Aorta (tissue), 5 donors: ENCODE measurements around the gene MYO19. TPM values are rescaled to one million over a fixed set of nuclear protein-coding genes. Genes with fewer than 3 reads are reported as not detected.
"Not testable (repeated sequence)": the region's sequence is repeated elsewhere in the genome, so short reads cannot be mapped to it uniquely, and the experiment has no call there.

Experiments used
- ATAC-seq: fragments of 200-7000 bp; cut with Tn5 transposase; one replicate; pipeline ENCODE4 v1.9.1; 2022; ENCODE audit warnings: moderate library complexity; ENCODE audit not compliant: low FRiP score
- DNase-seq, 2 donors: peaks; one replicate each; pipeline ENCODE4 v3.0.0-alpha.2; 2020
- H3K27ac ChIP-seq, 2 donors: one replicate each; pipeline ENCODE4 v1.5.1; 2013; ENCODE audit warnings: low read length in 2 of 2, mild to moderate bottlenecking in 2 of 2, moderate library complexity in 2 of 2, control low read depth in 1 of 2, inconsistent platforms in 1 of 2, low read depth in 1 of 2
- H3K27me3 ChIP-seq, 2 donors: one replicate each; pipeline ENCODE4 v1.6.1; 2013; ENCODE audit warnings: control low read depth in 1 of 2, low read length in 1 of 2, mild to moderate bottlenecking in 1 of 2, moderate library complexity in 1 of 2; ENCODE audit not compliant: insufficient read depth in 2 of 2, control insufficient read depth in 1 of 2
- H3K36me3 ChIP-seq, 2 donors: one replicate each; pipeline ENCODE4 v1.6.1; 2013; ENCODE audit warnings: control low read depth in 1 of 2, low read length in 1 of 2, mild to moderate bottlenecking in 1 of 2; ENCODE audit not compliant: insufficient read depth in 2 of 2, control insufficient read depth in 1 of 2
- H3K4me1 ChIP-seq, 2 donors: one replicate each; pipeline ENCODE4 v1.6.1; 2013; ENCODE audit warnings: low read length in 2 of 2, control low read depth in 1 of 2, mild to moderate bottlenecking in 1 of 2, moderate library complexity in 1 of 2; ENCODE audit not compliant: insufficient read depth in 2 of 2, control insufficient read depth in 1 of 2
- H3K4me3 ChIP-seq, 2 donors: one replicate each; pipeline ENCODE4 v1.5.1; 2013; ENCODE audit warnings: low read length in 2 of 2, control low read depth in 1 of 2, mild to moderate bottlenecking in 1 of 2
- H3K9me3 ChIP-seq: one replicate; pipeline ENCODE4 v1.6.1; 2013; ENCODE audit warnings: mild to moderate bottlenecking, low read length; ENCODE audit not compliant: control insufficient read depth
- WGBS, 2 donors: extraction: QIAGEN DNeasy Blood & Tissue Kit; methylation state at CpG; one replicate each; pipeline ENCODE4 v1.1.7; 2013; 5-methylcytosine and 5-hydroxymethylcytosine counted together
- intact Hi-C, 2 donors: fragments of 100-400 bp; cut with DNase I; formaldehyde crosslinking; loops; one replicate each; pipeline versions ENCODE4 v1.14.2 to v1.15.0; 2022
- polyA plus RNA-seq, 2 donors: library from polyadenylated mRNA; stranded (reverse); fragments of 200-250 nt; gene quantifications; one replicate each; pipeline ENCODE4 v1.2.3, GENCODE V29; 2013
- total RNA-seq, 2 donors: library from RNA; stranded (reverse); fragmentation: NEBNext Ultra II Directional; extraction: Animal tissue kit (Norgen Biotek cat#: 25700); gene quantifications; one replicate each; pipeline ENCODE4 v1.2.1, GENCODE V29; 2021
- donor health status: healthy with polysubstance abuse.
- donor health status: Bipolar disorder and iron deficiency.
- donor health status: DM: no; HTN: no; CAD: no.
- donor health status: DM: no; HTN: no; CAD: no.
- donor health status: DM: yes; HTN: yes; CAD: no.

Gene MYO19
- total and polyA plus RNA-seq, 4 donors: 13.1 to 57.3 (median 32.2) TPM

DNA sequence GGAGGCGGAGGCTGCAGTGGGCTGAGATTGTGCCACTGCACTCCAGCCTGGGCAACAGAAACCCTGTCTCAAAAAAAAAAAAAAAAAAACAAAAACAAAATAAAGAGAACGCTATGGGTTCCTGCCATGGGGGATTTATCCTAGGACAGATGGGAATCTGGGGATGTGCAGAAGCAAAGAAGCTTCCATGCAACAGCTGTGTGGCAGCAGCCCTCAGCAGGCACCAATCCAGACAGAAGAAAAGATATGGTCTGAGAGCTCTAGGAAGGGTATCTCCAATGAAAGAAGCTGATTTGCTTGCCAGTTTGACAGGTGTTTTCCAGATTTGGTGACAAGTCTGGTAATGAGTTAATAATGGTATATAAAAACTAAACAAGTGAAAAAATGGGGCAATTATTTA, 11.6 kb downstream of the MYO19 start:
- Histone ChIP-seq H3K27me3 (no peaks in the 10 kb centered on the region), H3K27ac (no peak overlapping the region), H3K4me3 (no peak overlapping the region), H3K9me3 (no peaks in the 10 kb centered on the region), H3K36me3 (peaks cover 3 to 12% of the 10 kb centered on the region in 2 donors), H3K4me1 (no peaks in the 10 kb centered on the region)
- no peak for ATAC-seq
- no peak for DNase-seq
- 91 to 92% methylated on average over 2 of the region's 2 CpGs for WGBS, 2 donors
- intact Hi-C loops: no loop called here

DNA sequence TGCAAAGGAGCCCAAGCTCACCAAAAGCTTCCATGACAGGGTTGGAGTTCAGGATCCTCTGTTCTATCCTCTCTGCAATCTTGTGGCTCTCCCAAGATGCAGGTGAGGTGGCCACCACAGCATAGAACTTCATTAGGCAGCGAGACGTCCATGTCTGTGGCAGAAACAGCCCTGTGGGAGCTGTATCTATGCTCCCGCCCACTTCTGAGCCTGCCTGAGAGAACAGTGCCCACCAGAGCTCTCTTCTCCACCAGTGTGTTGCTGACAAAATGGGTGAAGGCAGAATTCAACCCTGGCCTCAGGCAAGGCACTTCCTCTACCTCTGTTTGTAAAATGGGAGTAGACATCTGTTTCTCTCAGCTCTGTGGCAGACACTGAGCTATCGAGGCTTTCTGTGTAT, 18.8 kb downstream of the MYO19 start:
- Histone ChIP-seq H3K4me1 (no peaks in the 10 kb centered on the region), H3K36me3 (peaks cover 0 to 5% of the 10 kb centered on the region in 2 donors), H3K27ac (no peak overlapping the region), H3K9me3 (no peaks in the 10 kb centered on the region), H3K27me3 (no peaks in the 10 kb centered on the region), H3K4me3 (no peak overlapping the region)
- WGBS, 2 donors: 88 to 90% methylated on average over 4 of the region's 4 CpGs
- DNase-seq (no peak), ATAC-seq (no peak)
- intact Hi-C loops: no loop called here

DNA sequence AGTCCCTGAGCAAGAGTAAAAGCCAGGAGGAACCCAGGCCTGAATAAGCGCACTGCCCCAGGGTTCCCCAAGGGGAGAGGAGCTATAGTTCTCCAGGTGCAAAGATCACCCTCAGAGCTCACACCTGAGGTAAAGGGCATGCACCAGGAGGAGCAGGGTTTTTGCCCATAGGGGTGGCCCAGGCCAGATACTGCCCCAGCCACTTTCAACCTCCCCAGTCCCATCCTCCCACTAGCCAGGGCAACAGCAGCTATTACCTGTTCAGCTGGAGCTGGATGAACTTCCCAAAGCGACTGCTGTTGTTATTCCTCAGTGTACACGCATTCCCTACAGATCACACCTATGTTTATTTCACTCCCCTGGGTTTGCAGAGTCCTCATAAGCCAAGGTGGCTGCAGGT, 19.8 kb downstream of the MYO19 start:
- no peaks in the 10 kb centered on the region for H3K9me3 ChIP-seq
- H3K27me3 ChIP-seq: no peaks in the 10 kb centered on the region
- WGBS, 2 donors: 88 to 93% methylated on average over 3 of the region's 3 CpGs
- peaks cover 0 to 5% of the 10 kb centered on the region in 2 donors for H3K36me3 ChIP-seq
- H3K27ac ChIP-seq: no peak overlapping the region
- DNase-seq: no peak
- intact Hi-C loops: no loop called here
- H3K4me1 ChIP-seq: no peaks in the 10 kb centered on the region
- ATAC-seq: no peak
- H3K4me3 ChIP-seq: no peak overlapping the region

DNA sequence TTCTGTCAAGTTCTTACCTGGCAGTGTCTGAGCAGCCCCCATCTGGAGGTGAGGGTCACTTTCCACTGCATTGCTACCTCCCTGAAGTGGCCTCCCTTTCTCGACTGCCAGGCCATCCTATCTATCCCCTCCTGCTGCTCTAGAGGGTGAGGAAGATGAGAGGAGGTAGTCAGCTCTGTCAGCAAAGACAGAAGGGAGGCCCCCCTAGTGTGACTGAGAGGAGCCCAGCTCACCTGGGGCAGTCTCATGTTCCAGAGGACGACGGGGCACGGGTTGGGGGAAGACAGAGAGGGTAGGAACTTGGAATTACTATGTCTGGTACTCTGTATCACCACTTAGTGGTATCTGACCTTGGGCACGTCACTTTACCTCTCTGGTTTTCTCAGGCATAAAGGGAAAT, 22.0 kb downstream of the MYO19 start:
- ATAC-seq (no peak), DNase-seq (no peak)
- Histone ChIP-seq H3K4me3 (no peak overlapping the region), H3K9me3 (no peaks in the 10 kb centered on the region), H3K27me3 (no peaks in the 10 kb centered on the region), H3K27ac (no peak overlapping the region), H3K4me1 (no peaks in the 10 kb centered on the region), H3K36me3 (peaks cover 0 to 5% of the 10 kb centered on the region in 2 donors)
- intact Hi-C loops: no loop called here
- WGBS, 2 donors: 88 to 90% methylated on average over 5 of the region's 5 CpGs

DNA sequence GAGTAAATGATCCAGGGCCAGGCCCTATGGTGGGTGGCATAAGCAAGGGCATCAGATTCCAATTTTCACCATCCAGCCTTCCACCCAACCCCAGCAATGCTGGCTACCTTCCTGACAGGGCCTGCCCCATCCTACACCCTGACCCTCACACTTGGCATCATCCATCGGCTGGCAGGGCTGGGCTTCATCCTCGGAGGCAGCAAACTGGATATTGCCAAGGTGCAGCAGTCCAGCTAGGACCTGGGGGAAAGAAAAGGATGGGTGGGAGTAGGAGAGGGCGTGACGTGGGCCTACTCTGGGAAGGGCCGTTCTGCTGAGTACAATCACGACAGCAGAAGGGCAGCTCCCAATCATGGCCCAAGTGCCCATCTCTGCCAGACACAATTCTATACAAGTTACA, 23.5 kb downstream of the MYO19 start:
- no peaks in the 10 kb centered on the region for H3K9me3 ChIP-seq
- 91 to 94% methylated on average over 6 of the region's 6 CpGs for WGBS, 2 donors
- DNase-seq (no peak), ATAC-seq (no peak)
- peaks cover 0 to 5% of the 10 kb centered on the region in 2 donors for H3K36me3 ChIP-seq
- H3K4me1 ChIP-seq: no peaks in the 10 kb centered on the region
- H3K27ac ChIP-seq: no peak overlapping the region
- H3K4me3 ChIP-seq: no peak overlapping the region
- intact Hi-C loops: no loop called here
- no peaks in the 10 kb centered on the region for H3K27me3 ChIP-seq

DNA sequence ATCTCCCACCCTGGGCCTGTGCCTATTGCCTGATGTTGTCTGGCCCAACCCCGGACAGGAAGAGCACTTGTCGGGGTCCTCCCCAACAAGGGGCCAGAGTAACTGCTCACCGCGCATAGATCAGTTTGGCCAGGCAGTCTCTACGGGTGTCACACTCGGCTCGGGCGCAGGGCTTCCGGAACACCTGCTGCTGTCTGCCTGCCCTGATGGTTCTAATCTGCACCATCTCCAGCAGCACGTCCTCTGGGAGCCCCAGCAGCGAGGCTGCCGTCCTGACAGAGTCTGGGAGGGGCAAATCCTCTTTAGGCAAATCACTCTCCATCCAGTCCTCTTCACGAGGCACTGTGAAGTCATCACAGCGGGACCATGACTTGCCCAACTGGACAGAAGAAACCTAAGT, 24.0 kb downstream of the MYO19 start:
- H3K36me3 ChIP-seq: peaks cover 0 to 3% of the 10 kb centered on the region in 2 donors
- no peaks in the 10 kb centered on the region for H3K27me3 ChIP-seq
- DNase-seq (no peak), ATAC-seq (no peak)
- no peaks in the 10 kb centered on the region for H3K9me3 ChIP-seq
- H3K4me1 ChIP-seq: no peaks in the 10 kb centered on the region
- H3K4me3 ChIP-seq: no peak overlapping the region
- 83 to 88% methylated on average over 14 of the region's 14 CpGs for WGBS, 2 donors
- intact Hi-C loops: no loop called here
- H3K27ac ChIP-seq: no peak overlapping the region

DNA sequence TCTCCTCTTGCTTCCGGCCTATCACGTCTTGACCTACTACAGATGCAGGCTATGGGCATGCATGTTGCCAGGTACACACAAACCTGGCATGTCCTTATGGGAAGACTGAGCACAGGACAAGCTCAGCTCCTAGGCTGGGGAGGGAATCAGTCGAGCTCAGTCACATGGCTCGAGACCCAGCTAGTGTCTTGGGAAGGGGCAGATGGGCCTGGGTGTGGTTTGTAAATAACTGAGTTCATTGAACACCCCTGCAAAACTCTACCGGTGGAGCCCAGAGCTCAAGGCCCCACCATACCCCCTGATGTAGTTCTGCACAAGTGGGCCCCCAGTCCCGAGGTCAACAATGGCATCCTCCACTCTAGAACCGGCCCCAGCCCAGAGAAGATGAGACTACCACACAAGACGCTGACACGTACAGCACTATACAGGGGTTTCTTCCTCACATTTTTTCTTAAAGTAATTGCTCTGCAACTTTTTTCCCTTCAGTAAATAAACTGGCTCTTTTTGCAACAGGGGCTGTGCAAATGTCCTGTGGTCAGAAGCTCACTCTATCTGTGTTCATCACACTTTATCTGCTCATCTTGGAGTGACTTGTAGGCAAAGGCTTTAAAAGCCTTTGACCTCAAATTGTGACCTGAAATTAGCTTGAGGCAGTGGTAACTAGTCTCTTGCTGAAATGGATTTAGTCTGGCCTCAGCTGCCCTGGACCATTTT, 25.2 kb downstream of the MYO19 start:
- DNase-seq (no peak), ATAC-seq (no peak)
- no peak overlapping the region for H3K4me3 ChIP-seq
- no peaks in the 10 kb centered on the region for H3K4me1 ChIP-seq
- no peak overlapping the region for H3K27ac ChIP-seq
- 93 to 94% methylated on average over 9 of the region's 9 CpGs for WGBS, 2 donors
- no peaks in the 10 kb centered on the region for H3K27me3 ChIP-seq
- intact Hi-C loops: no loop called here
- H3K36me3 ChIP-seq: peaks cover 0 to 1% of the 10 kb centered on the region in 2 donors
- no peaks in the 10 kb centered on the region for H3K9me3 ChIP-seq

DNA sequence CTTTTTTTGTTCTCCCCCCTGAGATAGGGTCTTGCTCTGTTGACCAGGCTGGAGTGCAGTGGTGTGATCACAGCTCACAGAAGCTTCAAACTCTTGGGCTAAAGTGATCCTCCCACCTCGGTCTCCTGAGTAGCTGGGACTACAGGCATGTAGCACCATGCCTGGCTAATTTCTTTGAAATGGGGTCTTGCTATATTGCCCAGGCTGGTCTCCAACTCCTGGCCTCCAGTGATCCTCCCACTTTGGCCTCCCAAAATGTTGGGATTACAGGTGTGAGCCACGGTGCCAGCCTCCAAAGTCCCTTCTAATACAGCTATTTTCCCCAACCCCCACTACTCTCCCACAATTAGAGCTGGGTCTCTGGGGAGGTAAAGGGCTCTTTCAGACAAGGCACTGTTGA, 26.2 kb downstream of the MYO19 start:
- H3K4me1 ChIP-seq, intact Hi-C loops, ATAC-seq, H3K4me3 ChIP-seq, H3K27me3 ChIP-seq, DNase-seq, H3K9me3 ChIP-seq, H3K27ac ChIP-seq, H3K36me3 ChIP-seq: not testable (repeated sequence)
- 91 to 92% methylated on average over 2 of the region's 2 CpGs for whole genome bisulfite sequencing, 2 donors

DNA sequence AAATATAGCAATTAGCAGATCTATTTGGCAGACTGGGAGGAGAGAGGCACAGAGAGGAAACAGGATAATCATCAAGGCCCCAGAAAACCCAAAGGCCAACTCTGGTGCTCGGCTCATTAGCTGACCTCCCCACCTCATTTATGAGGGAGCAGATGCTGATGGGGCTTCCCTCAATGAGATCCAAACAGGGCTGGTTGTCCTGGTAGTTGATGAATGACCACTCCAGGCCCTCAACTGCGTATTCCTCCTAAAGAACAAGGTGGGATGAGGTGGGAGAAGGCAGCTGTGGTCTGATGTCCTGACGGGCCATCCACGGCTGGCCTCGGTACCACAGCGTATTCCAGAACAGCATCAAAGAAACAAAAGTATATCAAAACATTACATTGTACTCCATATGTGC, 27.4 kb downstream of the MYO19 start:
- Histone ChIP-seq H3K27me3 (no peaks in the 10 kb centered on the region), H3K9me3 (no peaks in the 10 kb centered on the region), H3K4me1 (no peaks in the 10 kb centered on the region), H3K27ac (no peak overlapping the region), H3K36me3 (no peaks in the 10 kb centered on the region), H3K4me3 (no peak overlapping the region)
- no peak for DNase-seq
- 93 to 95% methylated on average over 6 of the region's 6 CpGs for WGBS, 2 donors
- ATAC-seq: no peak
- intact Hi-C loops: no loop called here
